DMS153 treated with DMSO at 0.1 percent for 48 hours (cell line): ENCODE data around the gene CSRNP2.
"Not testable (repeated sequence)": the region's sequence is repeated elsewhere in the genome, so short reads cannot be mapped to it uniquely, and the experiment has no call there.

Experiments
- DNase-seq: peaks from one replicate; lab custom pipeline; 2025; ENCODE audit not compliant: unreplicated experiment; lab: John Stamatoyannopoulos, UW

CSRNP2 gene

GRCh38 chr12:51078346-51078745 is 5.0 kb downstream of the CSRNP2 start:
- not testable (repeated sequence) for DNase-seq

GRCh38 chr12:51077930-51078329 is 5.5 kb downstream of the CSRNP2 start:
- DNase-seq = no peak

GRCh38 chr12:51076236-51076930 is 7.0 kb downstream of the CSRNP2 start:
- DNase-seq = no peak

GRCh38 chr12:51075390-51075789 is 8.0 kb downstream of the CSRNP2 start:
- no peak for DNase-seq

GRCh38 chr12:51071663-51072062 is 11.7 kb downstream of the CSRNP2 start:
- no peak for DNase-seq

GRCh38 chr12:51070004-51070403 is 13.4 kb downstream of the CSRNP2 start:
- no peak for DNase-seq

- no peak for DNase-seq
Measured at GRCh38 chr12:51067771-51068170, 15.6 kb downstream of the CSRNP2 start.

GRCh38 chr12:51067229-51067628 is 16.2 kb downstream of the CSRNP2 start:
- DNase-seq = no peak

- no peak for DNase-seq
Measured at GRCh38 chr12:51065530-51065929, 17.9 kb downstream of the CSRNP2 start.

- no peak for DNase-seq
Measured at GRCh38 chr12:51062631-51063397, 20.6 kb downstream of the CSRNP2 start.

GRCh38 chr12:51059086-51059485 is 24.3 kb downstream of the CSRNP2 start:
- no peak for DNase-seq

- DNase-seq = no peak
Measured at GRCh38 chr12:51056242-51056641, 27.2 kb downstream of the CSRNP2 start.

- no peak for DNase-seq
Measured at GRCh38 chr12:51055060-51055459, 28.3 kb downstream of the CSRNP2 start.

- no peak for DNase-seq
Measured at GRCh38 chr12:51051787-51052186, 31.6 kb downstream of the CSRNP2 start.

GRCh38 chr12:51049525-51049924 is 33.9 kb downstream of the CSRNP2 start:
- DNase-seq = no peak

GRCh38 chr12:51048661-51049251 is 34.6 kb downstream of the CSRNP2 start:
- DNase-seq = no peak

- DNase-seq = peak; percentile 96
Measured at GRCh38 chr12:51047655-51048540, 35.5 kb downstream of the CSRNP2 start, which contains the start of gene LETMD1. TSS of gene LETMD1 (plus strand) at chr12:51048327. CDS start at chr12:51048357, 30 bp downstream.

- no peak for DNase-seq
Measured at GRCh38 chr12:51036279-51036678, 47.1 kb downstream of the CSRNP2 start.

- DNase-seq = no peak
Measured at GRCh38 chr12:51033457-51034089, 49.8 kb downstream of the CSRNP2 start.

- no peak for DNase-seq
Measured at GRCh38 chr12:51033048-51033447, 50.3 kb downstream of the CSRNP2 start.

- DNase-seq = no peak
Measured at GRCh38 chr12:51028813-51029150, 54.6 kb downstream of the CSRNP2 start.
